ENCODE measurements around the gene ATXN2. TPM values are rescaled to one million over a fixed set of nuclear protein-coding genes. Genes with fewer than 3 reads are reported as not detected.

ATXN2 gene
- total RNA-seq, 4 donors from 2014 or later = 20.4 to 28.1 (median 22.2) TPM

DNA sequence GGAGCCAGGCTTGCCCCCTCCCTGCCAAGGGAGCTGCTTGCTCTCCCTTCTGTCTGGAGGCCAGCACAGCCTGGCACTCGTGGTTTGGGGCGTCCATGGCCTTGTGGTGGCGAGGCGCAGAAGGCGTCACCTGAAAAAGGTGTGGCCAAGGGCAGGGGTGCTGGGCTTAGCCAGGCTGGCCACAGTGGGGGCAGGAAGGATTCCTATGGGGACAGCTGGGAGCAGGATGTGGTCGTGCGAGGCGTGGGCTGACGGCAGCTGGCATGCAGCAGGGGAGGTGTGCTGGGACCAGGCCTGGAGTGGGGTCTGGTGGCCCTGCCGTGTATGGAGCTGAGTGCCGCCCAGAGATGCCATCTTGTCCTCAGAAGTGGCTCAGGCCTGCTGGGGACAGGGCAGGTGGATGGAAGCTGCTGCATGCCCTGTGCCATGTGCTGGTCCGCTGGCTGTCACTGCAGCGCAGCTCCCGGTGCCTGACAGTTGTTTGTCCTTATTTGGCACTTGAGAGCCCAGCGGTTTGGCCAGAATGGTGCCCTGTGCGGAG is 163.4 kb downstream of the ATXN2 start:
- TF ChIP-seq POLR2A (IDR thresholded peaks at IDR 0.05) = no peak
- TF ChIP-seq, protein P1, sequence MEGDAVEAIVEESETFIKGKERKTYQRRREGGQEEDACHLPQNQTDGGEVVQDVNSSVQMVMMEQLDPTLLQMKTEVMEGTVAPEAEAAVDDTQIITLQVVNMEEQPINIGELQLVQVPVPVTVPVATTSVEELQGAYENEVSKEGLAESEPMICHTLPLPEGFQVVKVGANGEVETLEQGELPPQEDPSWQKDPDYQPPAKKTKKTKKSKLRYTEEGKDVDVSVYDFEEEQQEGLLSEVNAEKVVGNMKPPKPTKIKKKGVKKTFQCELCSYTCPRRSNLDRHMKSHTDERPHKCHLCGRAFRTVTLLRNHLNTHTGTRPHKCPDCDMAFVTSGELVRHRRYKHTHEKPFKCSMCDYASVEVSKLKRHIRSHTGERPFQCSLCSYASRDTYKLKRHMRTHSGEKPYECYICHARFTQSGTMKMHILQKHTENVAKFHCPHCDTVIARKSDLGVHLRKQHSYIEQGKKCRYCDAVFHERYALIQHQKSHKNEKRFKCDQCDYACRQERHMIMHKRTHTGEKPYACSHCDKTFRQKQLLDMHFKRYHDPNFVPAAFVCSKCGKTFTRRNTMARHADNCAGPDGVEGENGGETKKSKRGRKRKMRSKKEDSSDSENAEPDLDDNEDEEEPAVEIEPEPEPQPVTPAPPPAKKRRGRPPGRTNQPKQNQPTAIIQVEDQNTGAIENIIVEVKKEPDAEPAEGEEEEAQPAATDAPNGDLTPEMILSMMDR (IDR thresholded peaks at IDR 0.05 in 4 of 5, conservative IDR thresholded peaks at IDR 0.05 in 1 of 5) = no peak
- Histone ChIP-seq H3K27ac (peak overlapping the region; percentile 72 to 89 (median 78)), H3K4me1 (peaks cover 50 to 65% of the 10 kb centered on the region in 2 donors), H3K4me3 (no peak overlapping the region), H3K9me3 (no peaks in the 10 kb centered on the region), H3K36me3 (no peaks in the 10 kb centered on the region), H3K27me3 (no peaks in the 10 kb centered on the region)
- intact Hi-C loops (cut with DNase I; ENCODE audit: low total_unique reads) = no loop called here
- ATAC-seq (no peak), DNase-seq (no peak)
- in situ Hi-C loops (cut with MboI; ENCODE audit: low sequenced_read_pairs in 4 of 4) = no loop called here

DNA sequence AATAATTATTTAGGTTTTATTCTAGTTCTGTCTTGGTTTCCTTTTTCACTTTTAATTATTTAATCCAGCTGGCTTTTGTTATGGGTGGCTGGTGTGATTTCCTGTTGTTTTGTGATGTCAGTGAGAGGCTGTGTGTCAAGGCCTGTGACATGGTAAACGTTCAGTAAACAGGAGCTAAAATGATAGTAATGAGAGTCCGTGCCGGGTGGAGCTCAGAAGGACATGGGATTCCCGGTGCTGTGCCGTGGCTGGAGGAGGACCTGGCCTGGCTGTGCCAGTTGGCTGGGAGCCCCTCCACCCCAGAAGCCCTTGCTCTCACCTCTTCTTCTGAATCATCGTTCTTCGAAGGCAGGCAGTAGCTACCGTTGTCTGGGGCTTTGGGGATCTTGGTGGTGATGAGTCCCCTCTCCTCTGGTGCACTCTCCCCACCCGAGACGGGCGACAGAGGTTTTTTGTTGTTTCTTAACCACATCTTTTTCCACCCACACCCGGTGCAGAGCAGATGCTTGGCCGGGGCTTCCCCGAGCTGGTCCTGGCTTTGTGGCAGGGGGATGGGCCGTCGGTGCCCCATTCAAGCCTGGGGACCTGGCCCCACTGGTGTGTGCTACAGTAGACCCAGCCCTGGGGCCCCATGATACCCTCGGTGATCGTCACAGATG is 164.3 kb downstream of the ATXN2 start:
- Histone ChIP-seq H3K9me3 (no peaks in the 10 kb centered on the region), H3K27ac (peak overlapping the region; percentile 72 to 89 (median 78)), H3K4me1 (peaks cover 51 to 63% of the 10 kb centered on the region in 2 donors), H3K4me3 (peak overlapping the region; percentile 8 to 34 (median 18)), H3K36me3 (no peaks in the 10 kb centered on the region), H3K27me3 (no peaks in the 10 kb centered on the region)
- TF ChIP-seq POLR2A (IDR thresholded peaks at IDR 0.05) = peak in 1 of 2 donors; percentile 37
- TF ChIP-seq, protein P1 (IDR thresholded peaks at IDR 0.05 in 4 of 5, conservative IDR thresholded peaks at IDR 0.05 in 1 of 5) = no peak
- peak; percentile 78 to 83 for ATAC-seq
- intact Hi-C loops (cut with DNase I; ENCODE audit: low total_unique reads) (no loop called here), in situ Hi-C loops (cut with MboI; ENCODE audit: low sequenced_read_pairs in 4 of 4) (no loop called here)
- peak; percentile 83 to 84 for DNase-seq

DNA sequence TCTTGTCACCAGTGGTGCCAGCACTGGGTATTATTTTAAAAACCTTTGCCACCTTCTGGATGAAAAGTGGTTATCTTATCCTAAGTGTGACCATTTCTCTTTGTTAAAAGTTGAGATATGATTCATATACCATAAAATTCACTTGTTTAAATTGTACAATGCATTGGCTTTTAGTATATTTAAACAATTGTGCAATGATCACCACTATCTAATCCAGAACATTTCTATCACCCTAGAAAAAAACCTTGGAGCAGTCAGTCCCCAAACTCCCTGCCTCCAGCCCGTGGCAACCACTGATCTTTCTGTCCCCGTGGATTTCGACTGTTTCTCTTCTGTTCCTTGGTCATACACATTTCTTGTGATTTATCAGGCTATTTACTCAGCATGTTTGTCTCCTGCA is 165.1 kb downstream of the ATXN2 start:
- no peaks in the 10 kb centered on the region for H3K36me3 ChIP-seq
- in situ Hi-C loops (cut with MboI; ENCODE audit: low sequenced_read_pairs in 4 of 4) (no loop called here), intact Hi-C loops (cut with DNase I; ENCODE audit: low total_unique reads) (no loop called here)
- no peak for DNase-seq
- peak overlapping the region; percentile 8 to 34 (median 18) for H3K4me3 ChIP-seq
- H3K9me3 ChIP-seq = no peaks in the 10 kb centered on the region
- TF ChIP-seq, protein P1 (IDR thresholded peaks at IDR 0.05 in 4 of 5, conservative IDR thresholded peaks at IDR 0.05 in 1 of 5) = no peak
- TF ChIP-seq POLR2A (IDR thresholded peaks at IDR 0.05) = no peak
- peak overlapping the region; percentile 72 to 89 (median 78) for H3K27ac ChIP-seq
- peaks cover 50 to 55% of the 10 kb centered on the region in 2 donors for H3K4me1 ChIP-seq
- H3K27me3 ChIP-seq = no peaks in the 10 kb centered on the region
- ATAC-seq = no peak

DNA sequence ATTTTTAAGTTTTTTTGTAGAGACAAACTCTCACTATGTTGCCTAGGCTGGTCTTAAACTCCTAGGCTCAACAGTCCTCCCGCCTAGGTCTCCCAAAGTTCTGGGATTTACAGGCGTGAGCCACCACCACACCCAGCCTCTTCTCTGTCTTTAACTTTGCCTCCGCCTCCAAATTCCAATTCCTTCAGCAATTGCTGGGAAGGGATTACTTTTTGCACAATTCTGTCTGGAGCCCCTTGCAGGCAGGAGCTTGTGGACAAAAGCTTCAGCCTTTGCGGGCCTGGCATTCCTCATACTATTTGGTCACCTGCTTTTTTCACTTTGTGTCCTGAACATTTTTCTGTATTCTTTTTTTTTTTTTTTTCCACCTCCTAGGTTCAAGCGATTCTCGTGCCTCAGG is 167.3 kb downstream of the ATXN2 start:
- H3K4me3 ChIP-seq = no peak overlapping the region
- in situ Hi-C loops (cut with MboI; ENCODE audit: low sequenced_read_pairs in 4 of 4) = no loop called here
- H3K27ac ChIP-seq = peak overlapping the region; percentile 72 to 89 (median 78)
- peaks cover 44 to 57% of the 10 kb centered on the region in 2 donors for H3K4me1 ChIP-seq
- intact Hi-C loops (cut with DNase I; ENCODE audit: low total_unique reads) = no loop called here
- no peaks in the 10 kb centered on the region for H3K36me3 ChIP-seq
- H3K9me3 ChIP-seq = no peaks in the 10 kb centered on the region
- ATAC-seq (no peak), DNase-seq (no peak)
- H3K27me3 ChIP-seq = no peaks in the 10 kb centered on the region
- TF ChIP-seq, protein P1 (IDR thresholded peaks at IDR 0.05 in 4 of 5, conservative IDR thresholded peaks at IDR 0.05 in 1 of 5) = no peak
- TF ChIP-seq POLR2A (IDR thresholded peaks at IDR 0.05) = no peak
